Mesodermal cell (in vitro differentiated cells): ENCODE data around the gene PTPN12. TPM values are rescaled to one million over a fixed set of nuclear protein-coding genes. Genes with fewer than 3 reads are reported as not detected.
"Not testable (repeated sequence)": the region's sequence is repeated elsewhere in the genome, so short reads cannot be mapped to it uniquely, and the experiment has no call there.

Source experiments
- H3K27ac ChIP-seq: 2 replicates; pipeline ENCODE4 v1.7.0; 2013; ENCODE audit warnings: mild to moderate bottlenecking, low read depth, low read length, moderate library complexity; ENCODE audit not compliant: severe bottlenecking
- H3K36me3 ChIP-seq: 2 replicates; pipeline ENCODE4 v1.7.1; 2013; ENCODE audit warnings: mild to moderate bottlenecking, low read length, moderate library complexity; ENCODE audit not compliant: control insufficient read depth, insufficient read depth
- H3K4me1 ChIP-seq: one replicate; pipeline ENCODE4 v1.7.1; 2013; ENCODE audit warnings: mild to moderate bottlenecking, low read length; ENCODE audit not compliant: insufficient read depth, control insufficient read depth, poor library complexity, severe bottlenecking
- H3K4me3 ChIP-seq: 2 replicates; pipeline ENCODE4 v1.7.0; 2013; ENCODE audit warnings: low read length, control low read depth, mild to moderate bottlenecking; ENCODE audit not compliant: insufficient read depth, poor library complexity, severe bottlenecking; ENCODE audit errors: extremely low read depth
- H3K9me3 ChIP-seq: 2 replicates; pipeline ENCODE4 v1.7.1; 2013; ENCODE audit warnings: mild to moderate bottlenecking, low read length, moderate library complexity; ENCODE audit not compliant: control insufficient read depth
- WGBS, 2 experiments: methylation state at CpG; one replicate each; pipeline ENCODE4 v1.1.5; 2013; ENCODE audit warnings: missing lambda C conversion rate in 2 of 2; ENCODE audit not compliant: insufficient coverage in 2 of 2; 5-methylcytosine and 5-hydroxymethylcytosine counted together
- polyA plus RNA-seq, 2 experiments: library from polyadenylated mRNA; stranded (reverse); fragments of 50-300 nt; gene quantifications; one replicate each; pipeline ENCODE4 v1.2.3, GENCODE V29; 2013

The PTPN12 gene
- 108 TPM for polyA plus RNA-seq (2013, experiment 1 of 2)
- polyA plus RNA-seq (2013, experiment 2 of 2) = 114 TPM

GRCh38 chr7:77537136-77537777, at the start of gene PTPN12:
Gene PTPN12 (plus strand): TSS chr7:77537295. CDS start chr7:77537547, 252 bp downstream.
- 0 to 2% methylated on average over 13 to 25 of the region's 64 CpGs for WGBS, 2 experiments
- H3K9me3 ChIP-seq = no peaks in the 10 kb centered on the region

GRCh38 chr7:77488986-77489385, 48.1 kb upstream of the PTPN12 start:
- WGBS, 2 experiments = 100% methylated on average over 1 of the region's 1 CpG; no CpG with 5 or more reads in 1 of the 2 experiments
- Histone ChIP-seq H3K4me3 (no peak overlapping the region), H3K27ac (no peak overlapping the region), H3K4me1 (no peaks in the 10 kb centered on the region), H3K36me3 (no peaks in the 10 kb centered on the region), H3K9me3 (peaks cover 1% of the 10 kb centered on the region)

More at GRCh38 chr7:77537136-77537777, at the start of gene PTPN12:
- peak within 1 kb of the TSS; percentile 96 for H3K27ac ChIP-seq
- H3K4me1 ChIP-seq = peaks cover 16% of the 10 kb centered on the region
- peak within 1 kb of the TSS; percentile 99 for H3K4me3 ChIP-seq
- H3K36me3 ChIP-seq = peaks cover 9% of the 10 kb centered on the region

- WGBS, 2 experiments = no CpG with 5 or more reads among the region's 5 CpGs
These were observed 40.0 kb upstream of the PTPN12 start for GRCh38 chr7:77497079-77497478.

GRCh38 chr7:77498659-77499379, 38.3 kb upstream of the PTPN12 start:
- WGBS, 2 experiments = 92 to 100% methylated on average over 3 to 4 of the region's 6 CpGs
- H3K4me1 ChIP-seq = no peaks in the 10 kb centered on the region
- H3K4me3 ChIP-seq = no peak overlapping the region
- no peak overlapping the region for H3K27ac ChIP-seq
- H3K36me3 ChIP-seq = no peaks in the 10 kb centered on the region
- H3K9me3 ChIP-seq = peaks cover 7% of the 10 kb centered on the region

More at GRCh38 chr7:77497079-77497478, 40.0 kb upstream of the PTPN12 start:
- no peak overlapping the region for H3K4me3 ChIP-seq
- H3K4me1 ChIP-seq = no peaks in the 10 kb centered on the region
- H3K36me3 ChIP-seq = no peaks in the 10 kb centered on the region
- peaks cover 7% of the 10 kb centered on the region for H3K9me3 ChIP-seq
- no peak overlapping the region for H3K27ac ChIP-seq

- Histone ChIP-seq H3K4me3 (no peak overlapping the region), H3K27ac (no peak overlapping the region), H3K4me1 (no peaks in the 10 kb centered on the region), H3K36me3 (no peaks in the 10 kb centered on the region), H3K9me3 (no peaks in the 10 kb centered on the region)
- WGBS, 2 experiments = no CpG with 5 or more reads among the region's 1 CpG
These were observed 35.9 kb upstream of the PTPN12 start for GRCh38 chr7:77501192-77501515.

GRCh38 chr7:77504951-77505350, 32.1 kb upstream of the PTPN12 start:
- H3K4me3 ChIP-seq = no peak overlapping the region
- no peaks in the 10 kb centered on the region for H3K4me1 ChIP-seq
- H3K27ac ChIP-seq = no peak overlapping the region
- no peaks in the 10 kb centered on the region for H3K9me3 ChIP-seq
- no peaks in the 10 kb centered on the region for H3K36me3 ChIP-seq

GRCh38 chr7:77506899-77507298, 30.2 kb upstream of the PTPN12 start:
- Histone ChIP-seq H3K4me3 (no peak overlapping the region), H3K4me1 (no peaks in the 10 kb centered on the region), H3K36me3 (no peaks in the 10 kb centered on the region), H3K9me3 (no peaks in the 10 kb centered on the region), H3K27ac (no peak overlapping the region)
- whole genome bisulfite sequencing, 2 experiments = 100% methylated on average over 1 of the region's 1 CpG; no CpG with 5 or more reads in 1 of the 2 experiments

GRCh38 chr7:77513002-77513670, 24.0 kb upstream of the PTPN12 start:
- H3K4me3 ChIP-seq, H3K27ac ChIP-seq, H3K36me3 ChIP-seq, H3K4me1 ChIP-seq, H3K9me3 ChIP-seq: not testable (repeated sequence)
- 86% methylated on average over 1 of the region's 5 CpGs; no CpG with 5 or more reads in 1 of the 2 experiments for WGBS, 2 experiments

GRCh38 chr7:77516085-77516484, 21.0 kb upstream of the PTPN12 start:
- no peak overlapping the region for H3K4me3 ChIP-seq
- no peaks in the 10 kb centered on the region for H3K9me3 ChIP-seq
- WGBS, 2 experiments = 94 to 96% methylated on average over 3 of the region's 3 CpGs
- no peaks in the 10 kb centered on the region for H3K36me3 ChIP-seq
- H3K4me1 ChIP-seq = no peaks in the 10 kb centered on the region
- H3K27ac ChIP-seq = no peak overlapping the region

- Histone ChIP-seq H3K27ac (no peak overlapping the region), H3K4me1 (no peaks in the 10 kb centered on the region), H3K9me3 (no peaks in the 10 kb centered on the region), H3K4me3 (no peak overlapping the region), H3K36me3 (no peaks in the 10 kb centered on the region)
- no CpG with 5 or more reads among the region's 1 CpG for WGBS, 2 experiments
These were observed 16.8 kb upstream of the PTPN12 start for GRCh38 chr7:77520261-77520660.
